Endothelial cell of umbilical vein (primary cell): Measurements from ENCODE around the gene DCAF11. TPM values are rescaled to one million over a fixed set of nuclear protein-coding genes. Genes with fewer than 3 reads are reported as not detected.

Experiments
- BruUV-seq: library from RNA; stranded (reverse); fragments of 400-500 nt; replicated peaks from 2 replicates; lab custom pipeline; 2021; lab: Mats Ljungman, UMichigan
- CTCF ChIA-PET: fragments of 300-600, 350-600 bp; sonication (Branson Sonifier 250); formaldehyde crosslinking; loops from one replicate; lab custom pipeline; 2021; ENCODE audit warnings: antibody characterized with exemption, inconsistent platforms; lab: Charles Lee
- POLR2A ChIA-PET: fragments of 300-600, 350-600 bp; sonication (Branson Sonifier 250); formaldehyde crosslinking; loops from one replicate; lab custom pipeline; 2021; ENCODE audit warnings: antibody characterized with exemption, inconsistent platforms; lab: Charles Lee
- DNase-seq: peaks from one replicate; pipeline ENCODE4 v3.0.0-alpha.2; 2011; ENCODE audit warnings: low read depth, low spot score
- FAIRE-seq: peaks from 2 replicates; lab custom pipeline; 2011; peaks lifted over from hg19 to GRCh38; lab: Jason Lieb, UNC
- H2AFZ ChIP-seq: 2 replicates; pipeline ENCODE4 v1.6.0; 2012; ENCODE audit warnings: low read depth, low read length, control low read depth, inconsistent platforms
- H3K27ac ChIP-seq: 2 replicates; pipeline ENCODE4 v1.5.1; 2011; ENCODE audit warnings: low read depth, mild to moderate bottlenecking, control low read depth, low read length, moderate library complexity; ENCODE audit not compliant: insufficient read depth
- H3K27me3 ChIP-seq, 2 experiments: 2 replicates each; pipeline versions ENCODE4 v1.6.0 to v1.6.1; 2011; ENCODE audit warnings: low read length in 2 of 2, mixed read lengths in 1 of 2; ENCODE audit not compliant: control insufficient read depth in 2 of 2, insufficient read depth in 2 of 2
- H3K36me3 ChIP-seq, 2 experiments: 2 replicates in 1 of 2; 3 replicates in 1 of 2; pipeline ENCODE4 v1.5.1; 2011; ENCODE audit warnings: low read length in 2 of 2, mild to moderate bottlenecking in 1 of 2, moderate library complexity in 1 of 2; ENCODE audit not compliant: control insufficient read depth in 2 of 2, insufficient read depth in 2 of 2; ENCODE audit errors: extremely low read depth in 1 of 2
- H3K4me1 ChIP-seq: 3 replicates; pipeline ENCODE4 v1.5.1; 2011; ENCODE audit warnings: mild to moderate bottlenecking, low read length; ENCODE audit not compliant: control insufficient read depth, insufficient read depth; ENCODE audit errors: extremely low read depth
- H3K4me2 ChIP-seq: 2 replicates; pipeline ENCODE4 v1.6.1; 2011; ENCODE audit warnings: low read length, control low read depth, mixed read lengths; ENCODE audit not compliant: insufficient read depth
- H3K4me3 ChIP-seq, 3 experiments: fragments of 200-600 bp in 1 of 3; sonication (generic), shearing (Covaris generic) in 1 of 3; replicated peaks in 1 of 3; 2 replicates each; pipeline ENCODE4 v1.5.1; 2011 to 2016; ENCODE audit warnings: control low read depth in 3 of 3, low read length in 3 of 3, mild to moderate bottlenecking in 2 of 3, inconsistent platforms in 1 of 3, low read depth in 1 of 3, moderate library complexity in 1 of 3; ENCODE audit not compliant: insufficient read depth in 1 of 3
- H3K79me2 ChIP-seq: 2 replicates; pipeline ENCODE4 v1.6.0; 2012; ENCODE audit warnings: low read length, inconsistent platforms; ENCODE audit not compliant: control insufficient read depth, insufficient read depth
- H3K9ac ChIP-seq: replicated peaks from 2 replicates; pipeline ENCODE3; 2011; ENCODE audit warnings: low read length, control low read depth; ENCODE audit not compliant: insufficient read depth; ENCODE audit errors: extremely low read depth
- H3K9me1 ChIP-seq: replicated peaks from 3 replicates; pipeline ENCODE4 v1.6.0; 2011; ENCODE audit warnings: mild to moderate bottlenecking, low read length; ENCODE audit not compliant: control insufficient read depth, insufficient read depth; ENCODE audit errors: extremely low read depth
- H3K9me3 ChIP-seq: replicated peaks from 2 replicates; pipeline ENCODE4 v1.5.1; 2012; ENCODE audit warnings: low read length, inconsistent platforms; ENCODE audit not compliant: control insufficient read depth, insufficient read depth
- H4K20me1 ChIP-seq: replicated peaks from 2 replicates; pipeline ENCODE3; 2011; ENCODE audit warnings: mild to moderate bottlenecking, low read length; ENCODE audit not compliant: control insufficient read depth, insufficient read depth; ENCODE audit errors: extremely low read depth
- CTCF ChIP-seq, 2 donors: IDR thresholded peaks; 1 replicate in 1 of 2; 2 replicates in 1 of 2; pipeline ENCODE4 v1.5.1; 2011; ENCODE audit warnings: low read length in 2 of 2, mild to moderate bottlenecking in 2 of 2, moderate library complexity in 2 of 2, control low read depth in 1 of 2, inconsistent platforms in 1 of 2, low read depth in 1 of 2; ENCODE audit not compliant: insufficient read depth in 1 of 2; ENCODE audit errors: extremely low read depth in 1 of 2
- EZH2 ChIP-seq: IDR thresholded peaks from 2 replicates; pipeline ENCODE4 v1.6.1; 2012; ENCODE audit warnings: borderline replicate concordance, low read depth, mild to moderate bottlenecking, moderate library complexity, low read length, inconsistent platforms; ENCODE audit not compliant: severe bottlenecking
- FOS ChIP-seq: IDR thresholded peaks from 2 replicates; pipeline ENCODE4 v1.6.1; 2011; ENCODE audit warnings: mild to moderate bottlenecking, low read length, moderate library complexity, borderline replicate concordance; ENCODE audit not compliant: insufficient read depth
- GATA2 ChIP-seq: IDR thresholded peaks from 2 replicates; pipeline ENCODE4 v1.7.0; 2011; ENCODE audit warnings: low read depth, mild to moderate bottlenecking, moderate library complexity, mixed read lengths, low read length; ENCODE audit not compliant: insufficient read length, insufficient read depth
- JUN ChIP-seq: IDR thresholded peaks from 2 replicates; pipeline ENCODE4 v1.6.1; 2011; ENCODE audit warnings: borderline replicate concordance, low read depth; ENCODE audit not compliant: insufficient read length, insufficient read depth
- MAX ChIP-seq: IDR thresholded peaks from 2 replicates; pipeline ENCODE4 v1.6.1; 2011; ENCODE audit not compliant: insufficient read depth, insufficient read length
- MYC ChIP-seq: IDR thresholded peaks from one replicate; pipeline ENCODE4 v1.6.1; 2011; ENCODE audit warnings: mild to moderate bottlenecking, low read depth, low read length
- POLR2A ChIP-seq: IDR thresholded peaks from 2 replicates; pipeline ENCODE4 v1.6.1; 2012; ENCODE audit warnings: low read depth, mild to moderate bottlenecking, control low read depth, low read length
- dilution Hi-C: fragments of 300-500 bp; cut with MboI; formaldehyde crosslinking; loops from one replicate; pipeline ENCODE4 v1.15.0; 2019; ENCODE audit warnings: low sequenced_read_pairs; ENCODE audit not compliant: extremely low pct_ligation_motif_present
- intact Hi-C: fragments of 100-400 bp; cut with micrococcal nuclease; formaldehyde crosslinking; loops from one replicate; pipeline ENCODE4 v1.10.0; 2022
- polyA plus RNA-seq, 4 experiments: library from polyadenylated mRNA; depleted of rRNA in 3 of 4; stranded (reverse) in 3 of 4; unstranded in 1 of 4; fragments of >200 nt; gene quantifications; 2 replicates each; pipeline versions ENCODE4 v1.2.1 to v1.2.3, GENCODE V29; 2011 to 2012; ENCODE audit warnings: missing spikeins in 1 of 4
- total RNA-seq: library from RNA; stranded (reverse); gene quantifications from 2 replicates; pipeline ENCODE4 v1.2.3, GENCODE V29; 2021

The DCAF11 gene
- total and polyA plus RNA-seq, 2 donors (not counting 3 experiments of a cell fraction or from before 2014, with no cell fraction given): 37.3 to 38.5 TPM

GRCh38 chr14:24136684-24137528 is 22.3 kb downstream of the DCAF11 start:
- peak overlapping the region; percentile 56 to 93 (median 90) for H3K4me3 ChIP-seq
- H3K9me3 ChIP-seq: no peaks in the 10 kb centered on the region
- H3K27ac ChIP-seq: no peak overlapping the region
- ChIA-PET CTCF (interaction anchor here (0.7 to 2.6 kb wide), 6 partner anchors 9 to 79 kb away, joined by 3 to 15 read pairs (median 10); partner anchors contain the start of genes DCAF11, IRF9, NRL and PSME2), POLR2A (interaction anchor here (0.7 to 1.2 kb wide), 3 partner anchors 10 to 22 kb away, joined by 3 to 10 read pairs (median 4); partner anchors contain the start of genes DCAF11, NRL, PSME2 and RNF31)
- H3K4me1 ChIP-seq: peaks cover 15% of the 10 kb centered on the region
- no peaks in the 10 kb centered on the region for H3K9me1 ChIP-seq
- peaks cover 21% of the 10 kb centered on the region for H3K79me2 ChIP-seq
- FAIRE-seq (no peak), DNase-seq (no peak)
- BruUV-seq: no TSS peak
- H3K36me3 ChIP-seq: peaks cover 6 to 19% of the 10 kb centered on the region in 2 experiments
- intact Hi-C loops: loop anchor here (1.0 kb wide), 3 partner anchors 10 to 42 kb away; partner anchors contain the start of genes DCAF11, NRL and RNF31
- dilution Hi-C loops: no loop called here
- peak overlapping the region; percentile 63 for H3K4me2 ChIP-seq
- TF ChIP-seq JUN (no peak), EZH2 (no peak), POLR2A (no peak), MYC (no peak), GATA2 (no peak), MAX (no peak), FOS (no peak), CTCF (IDR thresholded peaks at IDR 0.05; ENCODE audit: extremely low read depth in 1 of 2, insufficient read depth in 1 of 2, low read depth in 1 of 2, low read length in 2 of 2) (no peak)
- no peak overlapping the region for H2AFZ ChIP-seq
- H3K9ac ChIP-seq: peak overlapping the region; percentile 79
- H3K27me3 ChIP-seq: no peaks in the 10 kb centered on the region
- no peaks in the 10 kb centered on the region for H4K20me1 ChIP-seq
